Forelimb muscle (tissue), 1 donor: ENCODE results near the gene MEX3D. TPM values are rescaled to one million over a fixed set of nuclear protein-coding genes. Genes with fewer than 3 reads are reported as not detected.
"Not testable (repeated sequence)": the region's sequence is repeated elsewhere in the genome, so short reads cannot be mapped to it uniquely, and the experiment has no call there.

Experiments used
- DNase-seq: peaks from one replicate; pipeline ENCODE4 v3.0.0-alpha.2; 2013; ENCODE audit warnings: low read depth
- polyA plus RNA-seq: library from polyadenylated mRNA; unstranded; fragments of 120-200 nt; gene quantifications from one replicate; pipeline ENCODE4 v1.2.1, GENCODE V29; 2013; ENCODE audit not compliant: insufficient read length

Gene MEX3D
- polyA plus RNA-seq, 1 donor = 29.4 TPM

GRCh38 chr19:1572795-1573194 lies 4.7 kb upstream of the MEX3D start:
- no peak for DNase-seq

GRCh38 chr19:1571358-1571757 lies 3.2 kb upstream of the MEX3D start:
- DNase-seq = no peak

- DNase-seq = no peak
Measured at GRCh38 chr19:1570836-1571235, 2.7 kb upstream of the MEX3D start.

- no peak for DNase-seq
Measured at GRCh38 chr19:1569997-1570396, 1.9 kb upstream of the MEX3D start.

DNA sequence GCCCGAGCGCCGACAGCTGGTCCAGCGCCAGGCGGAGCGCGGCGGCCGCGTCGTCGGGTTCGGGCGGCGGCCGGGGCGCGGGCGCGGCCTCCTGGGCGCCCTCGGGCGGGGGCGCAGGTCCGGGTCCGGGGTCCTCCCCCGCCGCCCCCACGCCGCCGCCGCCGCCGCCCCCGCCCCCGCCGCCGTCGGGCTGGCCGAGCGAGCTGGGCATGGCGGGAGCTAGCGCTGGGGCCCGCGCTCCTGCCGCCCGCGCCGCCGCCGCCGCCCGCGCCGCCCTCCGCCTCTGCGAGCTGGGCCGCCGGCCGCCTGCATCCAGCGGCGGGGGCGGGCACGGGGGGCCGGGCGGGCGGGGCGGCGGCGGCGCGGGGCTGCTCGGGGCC lies 287 bp downstream of the MEX3D start:
- DNase-seq = no peak

- DNase-seq = no peak
Measured at GRCh38 chr19:1567116-1567847, 843 bp downstream of the MEX3D start.

GRCh38 chr19:1566392-1567115 lies 1.6 kb downstream of the MEX3D start:
- peak; percentile 47 for DNase-seq

- DNase-seq = no peak
Measured at GRCh38 chr19:1563251-1563650, 4.9 kb downstream of the MEX3D start.

- DNase-seq = no peak
Measured at GRCh38 chr19:1561236-1561842, 6.8 kb downstream of the MEX3D start.

DNA sequence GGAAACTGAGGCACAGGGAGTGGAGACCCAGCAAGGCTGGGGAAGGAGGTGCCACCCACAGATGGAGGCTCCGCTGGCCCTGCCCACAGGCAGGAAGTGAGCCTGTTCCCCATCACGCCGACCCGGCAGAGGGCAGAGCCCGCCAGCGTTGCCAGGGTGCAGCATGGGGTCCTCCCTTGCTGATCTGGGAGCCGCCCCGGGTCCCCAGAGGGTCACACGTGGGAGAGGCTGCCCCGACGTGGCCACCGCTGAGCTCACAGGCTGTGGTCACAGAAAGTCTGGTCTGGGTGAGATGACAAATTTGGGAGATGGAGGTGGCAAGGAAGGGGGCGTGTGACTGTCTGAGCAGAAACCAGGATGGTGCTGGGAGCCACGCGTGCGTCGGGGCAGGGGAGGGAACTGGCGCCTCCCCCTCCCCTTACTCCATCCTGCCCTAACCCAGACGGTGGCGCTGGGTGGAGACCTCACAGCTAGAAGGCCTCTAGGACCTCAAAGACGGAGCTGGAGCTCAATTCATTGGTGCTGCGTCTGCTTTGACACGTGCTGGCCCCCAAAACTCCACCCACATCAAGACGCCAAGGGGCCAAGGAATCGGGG lies 7.7 kb downstream of the MEX3D start:
- DNase-seq = no peak

DNA sequence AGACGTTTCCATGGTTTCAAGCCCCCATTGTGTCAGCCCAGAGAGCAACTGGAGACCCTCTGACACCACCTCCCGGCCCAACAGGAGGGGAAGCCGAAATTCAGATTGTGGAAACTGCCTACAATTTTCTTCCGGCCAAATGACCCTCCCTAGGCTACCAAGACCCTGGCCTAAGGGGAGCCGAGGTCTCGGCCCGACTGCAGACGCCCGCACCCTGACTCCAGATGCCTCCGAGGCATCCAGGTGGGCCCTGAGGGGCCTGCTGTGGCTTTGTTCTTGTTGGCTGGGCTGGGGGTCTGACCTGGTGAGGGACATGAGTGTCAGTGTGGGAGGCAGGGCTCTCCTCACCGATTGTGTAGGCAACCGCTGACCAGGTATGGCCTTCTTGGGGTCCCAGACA lies 9.6 kb downstream of the MEX3D start:
- DNase-seq = no peak

- no peak for DNase-seq
Measured at GRCh38 chr19:1556390-1557070, 11.6 kb downstream of the MEX3D start.

GRCh38 chr19:1555487-1556389 lies 12.4 kb downstream of the MEX3D start:
- no peak for DNase-seq

- no peak for DNase-seq
Measured at GRCh38 chr19:1554968-1555367, 13.2 kb downstream of the MEX3D start.

GRCh38 chr19:1553415-1553814 lies 14.7 kb downstream of the MEX3D start:
- DNase-seq = no peak

DNA sequence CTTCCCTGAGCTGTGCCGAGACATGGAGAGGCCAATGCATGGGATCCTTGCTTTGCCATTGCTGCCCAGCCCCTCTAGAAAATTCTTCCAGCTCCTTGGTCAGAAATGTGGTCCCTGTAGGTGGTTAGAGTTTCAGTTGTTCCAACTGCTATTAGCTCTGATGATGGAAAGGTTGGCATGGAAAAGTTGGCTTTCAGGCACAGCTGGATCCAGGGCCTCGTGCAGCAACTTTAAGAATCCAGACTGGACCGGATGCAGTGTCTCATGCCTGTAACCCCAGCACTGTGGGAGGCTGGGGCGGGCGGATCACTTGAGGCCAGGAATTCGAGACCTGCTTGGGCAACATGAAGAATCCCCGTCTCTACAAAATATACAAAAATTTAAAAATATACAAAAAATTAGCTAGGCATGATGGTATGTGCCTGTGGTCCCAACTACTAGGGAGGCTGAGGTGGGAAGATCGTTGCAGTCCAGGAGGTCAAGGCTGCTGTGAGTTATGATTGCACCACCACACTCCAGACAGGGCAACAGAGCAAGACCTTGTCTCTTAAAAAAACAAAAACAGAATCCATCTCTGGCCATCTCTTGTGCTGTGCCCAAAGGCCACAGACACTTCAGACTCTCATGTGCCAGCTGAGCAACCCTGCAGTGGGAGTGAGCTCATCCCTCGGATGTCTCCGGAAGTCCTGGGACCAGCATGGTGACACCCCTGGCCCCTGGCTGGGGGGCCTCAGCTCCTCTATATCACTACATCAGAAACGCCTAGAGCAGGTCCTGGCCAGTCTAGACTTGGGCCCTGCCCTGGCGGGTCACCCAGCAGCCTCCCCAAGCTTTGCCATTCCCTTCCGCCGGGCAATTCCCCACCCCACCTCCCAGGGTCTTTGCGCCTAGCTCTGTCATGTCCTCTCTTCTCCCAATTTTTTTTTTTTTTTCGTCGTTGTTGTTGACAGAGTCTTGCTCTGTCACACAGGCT lies 16.8 kb downstream of the MEX3D start:
- no peak for DNase-seq

DNA sequence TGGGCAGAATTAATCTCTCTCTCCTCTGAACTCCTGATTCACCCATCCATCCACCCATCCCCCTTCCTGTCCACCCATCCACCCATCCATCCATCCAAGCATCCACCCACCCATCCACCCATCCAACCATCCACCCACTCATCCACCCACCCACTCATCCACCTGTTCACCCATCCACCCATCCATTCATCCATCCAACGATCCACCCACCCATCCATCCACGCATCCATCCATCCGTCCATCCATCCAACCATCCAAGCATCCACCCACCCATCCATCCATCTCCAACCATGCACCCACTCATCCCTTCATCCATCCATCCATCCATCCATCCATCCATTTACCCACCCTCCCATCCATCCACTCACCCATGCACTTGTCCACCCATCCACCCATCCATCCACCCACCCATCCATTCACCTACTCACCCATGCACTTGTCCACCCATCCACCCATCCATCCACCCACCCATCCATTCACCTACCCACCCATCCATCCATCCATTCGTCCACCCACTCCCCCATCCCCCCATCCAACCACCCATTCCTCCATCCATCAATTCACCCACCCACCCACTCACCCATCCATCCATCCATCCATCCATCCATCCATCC lies 18.7 kb downstream of the MEX3D start:
- DNase-seq = no peak

GRCh38 chr19:1540365-1540925 lies 27.7 kb downstream of the MEX3D start:
- DNase-seq = peak; percentile 36

GRCh38 chr19:1539749-1540148 lies 28.4 kb downstream of the MEX3D start:
- not testable (repeated sequence) for DNase-seq
